RPMI8226 (cell line): Measurements from ENCODE around the gene NOL4L.

Source experiments
- DNase-seq: peaks from one replicate; pipeline ENCODE4 v3.0.0-alpha.2; 2015

Gene NOL4L

DNA sequence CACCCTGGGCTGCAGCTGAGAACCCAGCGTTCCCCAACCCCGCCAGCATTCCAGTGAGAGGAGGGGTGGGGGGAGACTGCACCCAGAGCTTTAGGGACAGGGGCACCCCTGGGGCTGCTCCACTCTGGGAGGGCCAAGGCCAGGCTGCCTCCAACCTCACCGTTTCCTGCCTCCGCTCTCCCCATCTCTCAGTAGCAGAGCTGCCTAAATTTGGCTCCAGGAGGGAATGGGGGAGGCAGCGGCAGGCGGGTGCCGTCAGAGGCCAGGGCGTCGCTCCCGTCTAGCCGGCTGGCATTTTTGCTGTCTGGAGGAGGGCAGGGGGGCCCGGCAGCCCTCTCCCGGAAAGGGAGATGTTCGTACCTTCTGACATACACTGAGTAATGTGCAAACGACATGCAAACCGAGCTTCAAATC, 46.6 kb downstream of the NOL4L start:
- DNase-seq: no peak

DNA sequence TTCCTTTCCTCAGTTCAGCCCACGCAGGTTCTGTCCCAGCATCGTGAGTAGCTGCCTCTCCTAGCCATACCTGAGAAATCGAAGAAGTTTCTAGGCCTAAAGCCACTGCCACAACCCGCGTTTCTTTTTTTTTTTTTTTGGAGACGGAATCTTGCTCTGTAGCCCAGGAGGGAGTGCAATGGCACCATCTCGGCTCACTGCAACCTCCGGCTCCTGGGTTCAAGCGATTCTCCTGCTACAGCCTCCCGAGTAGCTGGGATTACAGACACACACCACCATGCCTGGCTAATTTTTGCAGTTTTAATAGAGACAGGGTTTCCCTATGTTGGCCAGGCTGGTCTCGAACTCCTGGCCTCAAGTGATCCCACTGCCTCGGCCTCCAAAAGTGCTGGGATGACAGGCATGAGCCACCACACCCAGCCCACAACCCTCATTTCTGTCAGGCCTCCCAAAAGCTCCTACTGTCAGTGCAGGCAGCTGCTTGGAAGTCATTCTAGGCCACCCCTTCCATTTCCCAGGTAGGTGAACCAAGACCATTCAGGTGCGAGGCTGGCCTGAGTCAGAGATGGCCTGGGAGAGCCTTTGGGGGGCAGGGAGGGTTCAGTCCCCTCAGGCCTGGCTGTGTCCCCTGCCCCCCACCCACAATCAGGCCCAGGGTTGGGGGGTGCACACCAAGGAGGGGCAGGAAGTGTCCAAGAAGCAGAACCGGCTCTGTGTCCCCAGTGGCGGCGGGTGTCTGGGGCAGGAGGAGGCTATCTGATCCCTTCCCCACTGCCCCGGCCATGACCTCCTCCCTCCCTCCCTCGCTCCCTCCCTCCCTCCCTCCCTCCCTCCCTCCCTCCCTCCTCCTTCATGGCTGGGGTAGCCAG, 47.2 kb downstream of the NOL4L start:
- peak; percentile 37 for DNase-seq

DNA sequence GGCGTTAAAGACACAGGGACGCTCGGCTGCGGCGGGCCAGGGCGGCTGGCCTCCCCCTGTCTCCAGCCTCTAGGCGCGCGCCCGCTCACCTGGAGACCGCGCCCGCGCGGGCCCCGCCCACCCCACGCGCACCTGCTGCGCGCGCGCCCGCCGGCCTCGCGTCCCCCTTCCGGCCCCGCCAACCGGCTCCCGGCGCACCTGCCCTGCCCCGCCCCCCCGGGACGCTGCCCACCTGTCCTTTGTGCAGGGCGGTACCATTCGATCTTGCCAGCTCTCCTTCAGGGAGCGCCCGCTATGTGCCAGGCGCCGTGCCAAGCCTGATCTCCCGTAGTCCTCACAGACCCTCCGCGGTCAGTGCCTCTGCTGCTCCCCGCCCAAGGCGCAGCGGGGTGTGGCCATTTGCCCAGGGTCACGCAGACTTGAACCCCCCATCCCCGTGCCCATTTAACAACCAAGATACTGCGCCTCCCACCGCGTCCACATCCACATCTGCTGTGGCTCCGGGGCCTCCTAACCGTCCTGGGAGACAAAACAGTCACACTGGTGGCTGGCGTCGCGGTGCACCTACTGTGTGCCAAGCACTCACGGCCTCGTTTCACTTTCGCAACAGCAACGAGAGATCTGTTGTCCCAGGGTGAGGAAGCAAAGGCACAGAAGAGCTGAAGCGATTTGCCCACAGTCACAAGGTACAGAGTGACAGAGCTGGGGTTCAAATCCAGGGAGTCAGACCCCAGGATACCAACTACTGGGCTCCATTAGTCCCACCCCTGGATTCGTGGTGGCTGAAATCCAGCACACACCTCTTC, 48.1 kb downstream of the NOL4L start:
- peak; percentile 95 for DNase-seq

DNA sequence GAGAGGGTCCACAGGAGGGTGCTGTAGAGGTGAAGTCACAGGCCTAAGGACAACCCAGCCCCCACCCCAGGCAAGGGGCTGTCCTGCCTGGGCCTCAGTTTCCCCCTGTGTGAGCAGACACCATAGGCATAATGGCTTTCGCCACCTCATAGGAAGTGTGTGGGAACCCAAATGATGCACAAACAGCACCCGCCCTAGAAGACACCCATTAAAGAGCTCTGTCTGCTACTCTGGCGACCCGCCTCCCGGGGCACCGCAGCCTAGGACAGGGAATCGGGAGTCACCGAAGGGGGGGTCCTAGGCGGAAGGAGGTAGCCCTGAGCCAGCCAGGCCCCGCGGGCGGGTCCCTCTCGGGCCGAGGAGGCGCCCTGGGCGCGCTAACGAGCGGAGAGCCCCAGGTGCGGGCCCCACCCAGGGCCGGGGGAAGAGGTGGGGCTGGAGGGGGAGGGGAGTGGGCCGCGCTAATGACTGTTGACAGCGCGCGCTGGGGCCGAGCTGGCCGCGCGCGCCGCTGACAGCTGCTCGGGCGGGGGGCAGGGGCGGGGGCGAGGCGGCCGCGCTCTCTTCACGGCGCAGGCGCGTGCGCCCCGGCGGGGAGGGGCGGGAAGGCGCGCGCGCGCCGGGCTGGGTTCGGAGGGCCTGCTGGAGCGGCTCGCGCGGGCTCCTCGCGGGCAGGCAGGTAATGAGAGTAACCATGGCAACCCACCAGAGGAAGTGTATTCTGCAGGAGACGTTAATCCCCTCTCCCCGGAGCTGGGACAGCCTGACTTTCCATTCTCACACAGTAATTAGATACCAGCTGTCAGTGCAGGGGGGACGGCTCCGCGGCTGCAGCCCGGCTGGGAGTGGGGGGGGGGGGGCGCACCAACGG, 48.9 kb downstream of the NOL4L start:
- peak; percentile 89 for DNase-seq

DNA sequence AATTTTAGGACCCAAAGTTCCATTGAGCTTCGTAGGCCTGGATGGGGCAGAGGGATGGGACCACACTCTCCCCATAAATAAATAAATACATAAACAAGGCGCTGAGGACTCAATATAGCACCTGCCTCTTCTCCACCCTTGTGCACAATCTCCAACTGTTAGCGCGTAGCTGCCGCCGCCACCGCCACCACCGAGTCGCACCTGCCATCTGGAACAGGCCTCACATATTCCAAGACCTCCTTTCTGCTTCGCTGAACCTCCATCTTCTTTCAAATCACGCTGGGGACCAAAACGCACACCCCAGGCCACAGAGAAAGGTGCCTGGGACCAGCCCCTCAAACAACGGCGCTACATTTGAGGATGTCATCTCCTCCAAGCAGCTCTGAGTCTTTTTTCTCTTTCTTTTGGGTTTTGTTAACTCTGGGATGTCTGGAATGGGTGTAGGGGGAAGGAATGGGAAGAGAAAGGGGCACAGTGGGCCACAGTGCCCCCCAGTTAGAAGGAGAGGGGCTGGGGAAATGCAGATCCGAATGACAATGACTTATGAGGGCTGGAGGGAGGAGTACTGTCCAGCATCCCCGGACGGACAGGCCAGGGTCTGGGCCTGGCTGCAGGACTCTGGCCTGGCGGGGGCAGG, 49.7 kb downstream of the NOL4L start:
- DNase-seq: no peak

DNA sequence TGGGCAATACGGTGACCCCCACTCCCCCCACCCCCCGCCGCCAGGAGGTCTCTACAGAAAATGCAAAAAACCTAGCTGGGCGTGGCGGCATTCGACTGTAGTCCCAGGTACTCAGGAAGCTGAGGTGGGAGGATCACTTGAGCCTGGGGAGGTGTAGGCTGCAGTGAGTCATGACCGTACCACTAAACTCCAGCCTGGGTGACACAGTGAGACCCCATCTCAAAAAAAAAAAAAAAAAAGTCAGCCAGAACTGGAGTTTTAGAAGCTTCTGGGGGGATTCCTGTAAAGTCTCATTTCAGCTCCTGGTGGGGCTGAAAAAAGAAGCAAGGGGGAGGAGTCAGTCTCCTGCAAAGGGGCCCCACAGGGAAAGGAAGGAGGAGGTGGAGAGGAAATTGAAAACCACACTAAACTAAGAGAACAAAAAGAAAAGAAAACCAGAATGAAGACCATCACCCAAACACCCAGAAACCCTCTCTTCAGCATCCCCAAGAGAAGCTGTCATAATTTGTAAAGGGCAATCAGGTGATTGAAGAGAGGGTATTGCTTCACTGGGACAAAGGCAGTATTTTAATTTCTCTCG, 50.4 kb downstream of the NOL4L start:
- no peak for DNase-seq

DNA sequence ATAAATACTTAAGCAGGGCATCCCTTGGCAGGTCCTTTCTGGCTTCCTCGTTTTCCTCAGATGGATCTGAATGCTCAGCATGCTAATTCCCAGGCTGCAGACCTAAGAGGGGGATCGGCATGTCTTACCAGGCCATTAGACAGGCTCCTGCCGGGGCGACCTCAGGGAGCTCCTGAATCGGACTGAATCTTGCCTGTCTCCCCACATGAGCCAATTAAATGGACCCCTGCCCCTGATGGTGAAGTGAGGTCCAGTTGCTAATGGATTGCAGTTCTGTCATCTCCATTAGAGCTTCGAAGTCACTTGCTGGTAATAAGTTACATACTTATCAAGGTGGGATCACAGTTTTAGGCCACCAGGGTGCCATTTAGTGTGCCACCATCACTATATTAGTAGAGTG, 51.4 kb downstream of the NOL4L start:
- no peak for DNase-seq

DNA sequence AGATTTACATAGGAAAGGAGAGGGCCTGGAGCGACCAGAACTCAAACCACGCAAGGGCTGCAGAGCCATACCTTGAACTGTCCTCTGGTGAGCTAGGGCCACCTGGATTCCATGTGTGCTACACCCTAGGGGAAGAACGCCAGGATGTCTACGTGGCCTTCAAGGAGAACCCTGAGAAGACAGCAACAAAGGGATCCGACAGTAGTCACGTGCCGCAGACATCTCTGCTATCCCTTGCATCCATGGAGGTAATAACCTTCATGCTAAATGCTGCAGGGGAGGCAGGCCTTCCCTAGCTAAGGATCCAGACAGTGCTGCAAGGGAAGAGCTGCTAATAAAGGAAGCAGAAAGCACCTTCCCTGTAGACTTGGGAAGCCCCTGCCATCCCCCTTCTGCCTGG, 52.9 kb downstream of the NOL4L start:
- DNase-seq: no peak

DNA sequence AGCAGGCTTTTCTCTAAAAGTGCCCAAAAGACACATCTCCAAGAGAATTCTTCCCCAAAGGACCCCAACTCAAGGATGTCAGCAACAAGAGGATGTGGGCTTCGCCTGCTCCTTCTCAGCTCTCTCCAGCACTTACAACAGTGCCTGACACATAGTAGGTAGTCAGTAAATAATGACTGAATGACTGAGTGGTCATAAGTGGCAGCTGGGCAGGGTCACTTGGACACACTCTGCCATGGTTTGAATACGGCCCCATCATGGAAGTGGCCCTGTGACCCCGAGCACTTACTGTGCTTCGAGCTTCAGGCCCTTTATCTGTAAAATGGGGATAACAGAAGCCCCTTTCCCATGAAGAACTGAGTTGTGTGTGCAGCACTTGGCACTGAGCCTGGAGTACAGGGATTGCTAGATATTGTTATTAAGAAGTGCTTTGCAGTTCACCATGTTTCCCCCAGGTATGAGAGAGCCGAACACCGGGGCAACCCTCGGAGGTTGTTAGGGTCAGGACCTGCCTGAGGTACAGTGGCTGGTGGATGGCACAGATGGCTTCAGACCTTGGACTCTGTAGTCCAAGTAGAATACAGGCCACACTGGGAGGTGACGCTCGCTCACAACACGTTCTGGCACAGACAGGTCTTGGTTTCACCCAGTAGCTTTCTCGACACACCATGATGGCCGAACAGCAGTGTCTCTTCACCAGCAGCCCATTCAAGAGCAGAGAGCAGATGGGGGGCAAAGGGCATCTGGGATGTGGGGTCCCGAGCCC, 56.0 kb downstream of the NOL4L start:
- no peak for DNase-seq

DNA sequence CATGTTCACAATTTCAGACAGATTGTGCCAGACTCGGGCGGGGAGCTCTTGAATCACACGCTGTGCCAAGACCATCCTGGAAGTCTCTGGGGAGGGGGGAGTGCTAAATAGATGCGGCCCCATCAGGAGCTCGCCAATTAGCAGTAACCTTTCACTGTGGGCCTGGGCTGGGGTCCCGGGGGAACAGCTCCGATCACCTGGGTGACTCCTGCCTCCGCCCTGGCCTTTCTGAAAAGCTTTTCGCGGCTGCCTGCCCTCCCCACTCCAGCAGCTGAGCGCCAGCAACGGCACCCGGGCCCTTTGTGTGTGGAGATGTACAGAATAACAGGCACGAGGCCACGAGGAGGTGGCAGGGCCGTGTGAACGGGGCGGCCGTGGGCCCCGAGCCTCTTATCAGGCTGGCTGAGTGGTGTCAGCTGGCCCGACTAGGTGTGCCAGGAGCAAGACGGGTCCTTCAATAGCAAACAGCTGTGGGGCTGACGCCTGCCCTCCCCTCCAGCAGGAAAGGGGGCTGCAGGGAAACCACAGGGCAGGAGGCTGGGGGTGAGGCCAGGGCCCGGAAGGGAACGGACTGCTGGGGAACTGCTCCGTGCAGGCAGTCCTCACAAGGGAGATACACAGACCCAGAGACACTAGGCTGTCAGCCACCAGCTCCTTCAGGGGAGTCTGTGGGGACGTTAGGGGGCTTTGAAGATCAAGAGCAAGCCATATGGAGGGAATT, 56.8 kb downstream of the NOL4L start:
- no peak for DNase-seq

DNA sequence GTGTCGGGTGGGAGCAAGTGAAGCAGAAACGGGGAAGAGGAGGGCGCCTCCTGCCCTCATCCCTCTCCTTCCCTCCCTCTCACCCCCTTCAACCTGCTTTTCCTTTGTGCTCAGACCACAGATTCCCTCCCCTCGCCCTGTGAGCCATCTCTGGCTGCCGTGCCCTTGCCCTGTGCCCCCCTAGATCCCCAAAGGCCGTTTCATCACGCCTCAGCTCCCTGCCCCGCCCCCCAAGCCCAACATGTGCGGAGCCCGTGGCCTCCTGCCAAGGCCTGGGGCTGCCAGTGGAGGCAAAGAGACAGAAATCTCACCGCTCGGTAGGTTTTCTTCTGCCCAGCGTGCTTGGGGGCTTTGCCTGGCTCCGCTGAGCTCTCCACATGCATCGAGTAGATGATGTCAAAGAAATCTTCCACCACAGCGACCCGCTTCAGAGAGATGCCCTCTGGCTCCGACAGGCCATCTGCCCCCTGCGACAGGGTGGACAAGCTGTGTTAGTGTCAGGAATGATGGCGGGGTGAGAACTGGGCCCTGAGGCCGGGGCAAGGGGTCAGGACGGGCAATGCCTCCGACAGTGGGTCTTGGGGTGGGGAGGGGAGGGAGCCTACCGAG, 57.6 kb downstream of the NOL4L start:
- no peak for DNase-seq

DNA sequence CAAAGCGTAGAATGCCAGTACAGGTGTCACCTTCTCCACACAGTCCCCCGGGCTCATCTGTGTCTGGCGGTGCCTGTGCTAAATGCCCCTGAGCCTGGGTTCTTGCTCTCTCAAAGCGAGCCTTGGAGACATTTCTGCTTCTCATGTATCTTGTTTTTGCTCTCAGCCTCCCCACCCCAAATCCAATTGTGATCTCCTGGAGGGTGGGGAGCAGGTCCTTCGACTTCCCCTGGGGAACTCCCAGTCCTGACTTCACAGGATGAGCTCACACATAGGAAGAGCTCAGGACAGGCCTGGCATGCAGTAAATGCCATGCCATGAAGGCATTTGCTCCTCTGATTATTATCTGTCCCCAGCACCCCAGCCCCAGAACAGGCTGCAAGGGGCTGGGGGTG, 58.1 kb downstream of the NOL4L start:
- no peak for DNase-seq

DNA sequence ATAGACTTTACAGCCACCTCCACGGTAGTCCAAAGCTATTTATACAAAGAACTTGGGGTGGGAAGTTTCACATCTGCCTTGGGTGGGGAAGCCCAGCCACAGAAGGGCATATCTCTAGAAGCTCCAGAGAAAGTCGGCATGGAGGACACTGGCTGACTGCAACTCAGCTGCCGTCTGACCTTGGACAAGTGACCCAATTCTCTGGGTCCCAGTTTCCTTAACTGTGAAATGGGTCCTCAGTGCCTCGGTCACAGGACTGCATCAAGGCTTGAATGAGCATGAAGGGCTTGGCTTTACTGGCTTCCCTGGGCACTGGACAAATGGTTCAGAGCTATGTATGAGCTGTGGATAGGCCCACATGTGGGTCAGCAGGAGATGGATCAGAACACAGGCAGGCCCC, 58.6 kb downstream of the NOL4L start:
- no peak for DNase-seq

DNA sequence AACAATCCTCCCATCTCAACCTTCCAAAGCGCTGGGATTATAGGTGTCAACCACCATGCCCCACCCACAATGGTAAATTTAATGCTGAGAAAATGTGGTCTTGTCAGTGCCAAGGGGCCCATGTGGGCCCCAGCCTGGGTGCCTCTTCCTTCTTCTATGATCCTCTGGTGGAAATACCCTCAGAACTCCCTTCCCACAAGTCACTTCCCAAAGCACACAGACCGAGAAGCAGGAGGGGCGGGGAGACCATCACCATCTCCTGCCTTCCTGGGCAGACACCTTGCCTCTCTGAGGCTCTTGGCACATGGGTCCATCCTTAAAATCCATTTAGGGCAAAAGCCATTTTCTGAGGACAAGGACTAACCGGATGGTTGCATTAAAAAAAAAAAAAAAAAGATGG, 59.0 kb downstream of the NOL4L start:
- no peak for DNase-seq

DNA sequence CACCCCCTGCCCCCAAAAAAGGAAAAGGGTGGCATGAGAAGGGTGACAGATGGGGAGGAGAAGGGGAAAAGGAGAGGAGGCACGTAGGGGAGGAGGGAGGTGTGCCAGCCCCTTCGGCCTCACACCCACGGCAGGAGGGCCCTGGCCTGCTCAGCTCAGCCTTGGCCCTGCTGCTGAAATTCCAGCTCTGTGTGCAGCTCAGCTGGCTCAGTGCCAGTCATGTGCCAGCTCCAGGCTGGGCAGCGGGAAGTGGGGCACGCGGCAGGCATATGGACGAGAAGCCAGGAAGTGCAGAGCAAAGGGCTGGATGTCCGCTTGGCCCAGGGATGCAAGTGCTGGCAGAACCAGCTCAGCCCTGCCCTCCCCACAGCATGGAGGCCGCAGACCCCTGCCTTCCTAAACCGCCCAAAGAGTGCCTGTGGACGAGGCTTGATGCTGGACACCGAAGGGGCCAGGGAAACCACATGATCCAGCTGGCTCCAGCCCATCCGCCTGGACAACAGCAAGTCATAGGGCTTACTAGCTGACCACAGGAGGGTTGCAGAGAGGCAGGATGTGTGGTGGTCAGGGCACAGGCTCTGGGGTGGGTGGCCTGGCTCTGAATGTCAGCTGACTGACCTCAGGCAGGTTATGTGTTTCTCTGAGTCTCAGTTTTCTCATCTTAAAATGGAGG, 60.2 kb downstream of the NOL4L start:
- DNase-seq: no peak

DNA sequence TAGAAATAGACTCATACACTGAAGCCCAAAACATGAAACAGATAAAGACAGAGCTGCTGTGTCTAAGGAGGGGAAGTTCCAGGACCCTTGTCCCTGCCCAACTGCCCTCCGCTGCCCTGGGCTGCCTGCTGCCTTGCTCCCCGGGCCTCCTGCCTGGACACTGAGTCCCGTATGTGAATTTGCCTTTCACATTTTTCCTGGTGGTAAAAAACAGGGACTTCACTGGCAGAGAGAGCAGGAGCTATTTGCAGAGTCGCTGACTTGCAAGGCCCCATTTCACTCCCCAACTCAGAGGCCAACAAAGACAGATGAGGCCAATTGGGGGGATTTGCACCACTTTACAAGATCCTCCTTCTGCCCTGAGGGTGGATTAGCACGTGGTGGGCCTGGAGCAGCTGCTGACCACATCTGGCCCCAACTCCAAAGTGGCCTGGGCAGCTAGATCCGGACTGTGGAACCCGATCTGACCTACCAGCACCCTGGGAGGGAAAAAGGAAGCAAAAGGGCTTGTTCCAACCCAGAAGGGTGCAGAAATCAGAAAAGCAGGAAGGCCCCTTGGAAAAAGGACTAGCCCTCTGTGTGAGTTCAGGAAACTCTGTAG, 61.4 kb downstream of the NOL4L start:
- no peak for DNase-seq

DNA sequence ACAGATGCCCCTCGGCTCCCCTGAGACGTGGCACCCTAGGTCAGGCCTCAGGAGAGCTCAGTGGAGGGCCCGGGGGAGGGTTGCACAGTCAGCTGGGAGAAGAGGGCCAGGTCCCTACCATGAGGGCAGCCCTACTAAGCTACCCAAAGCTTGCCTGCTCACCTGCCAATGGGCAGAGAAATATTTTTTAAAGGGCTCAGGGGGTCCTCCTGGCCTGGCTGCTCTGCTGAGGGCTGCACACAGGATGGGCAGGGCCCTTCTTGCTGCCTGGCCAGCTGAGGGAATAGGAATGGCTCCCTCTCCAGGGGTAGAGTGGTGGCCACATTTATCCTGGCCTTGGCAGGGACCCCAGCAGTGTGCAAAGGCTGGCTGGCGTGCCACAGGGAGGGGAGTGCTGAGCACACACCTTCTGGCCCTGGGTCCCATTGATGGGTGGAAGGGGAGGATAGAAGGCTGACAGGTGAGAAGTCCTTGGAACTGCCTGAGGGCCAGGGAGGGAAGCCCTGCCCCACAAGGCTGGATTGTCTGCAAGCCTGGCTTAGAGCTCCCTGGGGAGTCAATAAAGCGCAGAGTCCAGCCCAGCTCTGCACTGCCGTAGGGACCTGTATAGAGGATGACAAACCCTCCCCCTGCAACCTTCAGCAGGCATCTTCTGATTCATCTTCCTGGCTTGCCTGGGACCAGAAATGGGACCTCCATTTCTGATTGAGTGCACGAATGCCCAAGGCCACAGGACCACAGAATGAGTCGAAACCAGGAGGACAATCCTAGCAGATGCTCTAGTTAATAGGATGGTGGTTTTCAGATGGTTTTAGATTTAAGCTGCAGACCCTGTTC, 62.1 kb downstream of the NOL4L start:
- no peak for DNase-seq

DNA sequence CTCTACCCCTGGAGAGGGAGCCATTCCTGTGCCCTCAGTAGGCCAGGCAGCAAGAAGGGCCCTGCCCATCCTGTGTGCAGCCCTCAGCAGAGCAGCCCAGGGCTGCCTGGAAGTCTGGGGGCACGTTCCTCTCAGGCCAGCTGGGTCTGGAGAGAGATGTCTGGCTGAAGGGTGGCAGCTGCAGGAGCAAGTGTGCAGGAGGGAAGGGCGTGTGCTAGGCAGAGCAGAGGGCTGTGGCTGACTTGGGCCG, 62.7 kb downstream of the NOL4L start:
- DNase-seq: no peak
